Medulla oblongata (tissue), 1 donor: ENCODE data around the gene SMTN.
"Not testable (repeated sequence)": the region's sequence is repeated elsewhere in the genome, so short reads cannot be mapped to it uniquely, and the experiment has no call there.

Experiments used
- DNase-seq: peaks from one replicate; pipeline ENCODE4 v3.0.0-alpha.2; 2015; ENCODE audit errors: extremely low spot score

Gene SMTN

GRCh38 chr22:31080848-31081649 lies at the start of gene SMTN:
Gene SMTN, plus strand, starts transcription at chr22:31081318. Its CDS starts 1,941 bp downstream, at chr22:31083259.
- DNase-seq, result peak; percentile 89

DNA sequence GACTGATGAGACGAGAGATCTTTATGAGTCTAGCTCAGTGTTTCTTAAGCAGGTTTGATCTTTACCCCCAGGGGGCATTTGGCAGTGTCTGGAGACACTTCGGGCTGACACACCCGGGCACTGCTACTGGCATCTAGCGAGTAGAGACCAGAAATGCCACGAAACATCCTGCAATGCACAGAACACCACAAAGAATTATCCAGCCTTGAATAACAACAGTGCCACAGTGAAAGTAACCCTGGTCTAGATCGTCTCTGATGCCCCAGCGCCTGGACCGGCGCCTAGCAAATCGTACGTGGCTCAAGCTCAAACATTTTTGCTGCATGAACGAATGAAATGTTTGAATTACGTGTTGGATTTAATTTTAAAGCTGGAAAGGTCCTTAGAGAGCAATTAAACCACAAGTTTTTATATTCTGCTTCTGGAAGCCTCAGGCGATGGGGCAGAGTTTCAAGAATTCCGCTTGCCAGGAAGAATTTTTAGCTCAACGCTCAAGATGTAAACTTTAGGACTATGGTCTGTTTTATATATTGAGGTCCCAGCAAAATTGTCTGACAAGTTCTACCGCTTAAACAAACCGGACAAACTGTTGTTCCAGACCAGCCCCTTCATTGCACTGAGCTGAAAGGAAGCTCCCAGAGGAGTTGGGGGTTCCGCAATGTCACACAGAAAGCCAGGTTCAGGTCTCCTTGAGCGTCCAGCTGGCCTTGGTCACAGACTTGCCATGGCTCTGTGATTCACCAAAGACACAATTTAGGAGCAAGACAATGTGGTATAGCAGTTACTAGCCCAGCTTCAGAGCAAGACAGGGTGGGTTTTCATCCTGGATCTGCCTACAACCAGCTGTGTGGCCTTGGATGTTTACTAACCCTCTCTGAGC lies 44.2 kb upstream of the SMTN start:
- no peak for DNase-seq

- DNase-seq, result no peak
Observed at GRCh38 chr22:31038686-31039085, 42.4 kb upstream of the SMTN start.

DNA sequence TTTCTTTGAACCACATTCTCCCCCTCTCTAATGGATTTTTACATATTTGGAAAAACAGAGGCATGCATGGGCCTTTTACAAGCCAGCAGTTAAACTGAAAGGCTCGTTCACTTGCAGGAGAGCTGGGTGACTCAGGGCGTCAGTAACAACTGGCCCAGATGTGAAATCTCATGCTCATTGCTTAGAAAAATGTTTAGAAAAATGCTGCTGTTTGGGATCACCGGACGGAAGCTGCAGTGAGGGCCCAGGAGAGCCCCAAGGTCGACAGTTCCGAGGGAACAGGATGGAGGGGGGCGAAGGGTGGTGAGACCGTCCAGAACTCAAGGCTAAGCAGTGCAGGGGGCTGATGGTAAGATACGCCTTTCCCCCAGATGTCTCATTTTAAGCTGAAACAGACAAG lies 41.7 kb upstream of the SMTN start:
- DNase-seq, result no peak

- no peak for DNase-seq
Observed at GRCh38 chr22:31040542-31041398, 40.3 kb upstream of the SMTN start.

DNA sequence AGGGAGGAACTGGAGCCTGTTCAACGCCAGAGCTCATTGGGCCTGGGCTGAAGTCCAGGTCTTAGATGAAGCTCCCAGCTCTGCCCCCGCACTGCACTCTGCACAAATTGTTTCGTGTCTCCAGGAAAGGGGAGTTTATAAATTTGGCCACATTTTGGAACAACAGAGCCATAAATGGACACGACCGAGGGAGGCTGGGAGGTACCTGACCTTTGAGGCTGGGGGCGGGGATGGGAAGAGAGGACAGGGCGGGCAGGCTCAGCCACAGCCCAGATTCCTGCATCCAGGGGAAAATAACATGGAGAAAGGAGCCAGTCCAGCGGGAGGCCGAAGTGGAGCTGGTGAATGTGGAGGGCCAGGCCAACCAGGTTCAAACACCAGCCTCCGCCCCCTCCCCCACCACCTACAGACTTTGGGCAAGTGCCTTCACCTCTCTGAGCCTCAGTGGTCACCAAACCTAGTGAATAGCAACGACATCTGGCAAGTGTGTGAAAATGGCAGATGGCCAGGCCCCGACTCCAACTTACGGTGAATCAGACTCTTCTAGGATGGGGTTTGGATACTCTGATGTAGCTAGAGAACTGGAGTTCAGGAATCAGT lies 36.8 kb upstream of the SMTN start:
- no peak for DNase-seq

GRCh38 chr22:31045900-31046538 lies 35.1 kb upstream of the SMTN start:
- DNase-seq, result no peak

GRCh38 chr22:31046539-31047226 lies 34.4 kb upstream of the SMTN start:
- no peak for DNase-seq

GRCh38 chr22:31048570-31048969 lies 32.5 kb upstream of the SMTN start:
- no peak for DNase-seq

DNA sequence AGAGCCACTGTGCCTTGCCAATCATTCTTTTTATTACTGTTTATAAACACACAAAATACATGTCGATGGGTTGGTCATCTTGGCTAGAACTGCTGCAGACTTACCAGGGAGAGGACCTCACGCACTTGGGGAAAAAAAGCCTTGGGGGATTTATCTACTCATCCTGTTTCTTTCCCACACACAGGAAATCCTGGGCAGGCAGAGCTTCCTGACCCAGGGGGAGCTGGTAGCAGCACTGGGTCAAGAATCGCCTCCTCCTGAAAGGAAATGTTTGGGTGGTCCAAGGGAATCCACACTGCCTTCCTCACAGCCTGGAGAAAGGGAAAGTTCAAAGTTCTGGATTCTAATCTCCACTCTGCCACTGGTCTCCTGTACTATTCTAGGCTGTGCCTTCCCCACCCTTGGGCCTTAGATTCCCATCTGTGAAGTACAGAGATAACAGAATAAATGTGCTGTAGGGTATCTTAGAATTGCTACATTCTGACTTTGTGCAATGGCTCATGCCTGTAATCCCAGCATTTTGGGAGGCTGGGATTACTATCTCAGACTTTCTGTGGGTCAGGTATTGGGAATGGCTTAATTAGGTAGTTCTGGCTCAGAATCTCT lies 31.2 kb upstream of the SMTN start:
- DNase-seq, result no peak

- DNase-seq, result no peak
Observed at GRCh38 chr22:31055117-31055634, 25.9 kb upstream of the SMTN start.

DNA sequence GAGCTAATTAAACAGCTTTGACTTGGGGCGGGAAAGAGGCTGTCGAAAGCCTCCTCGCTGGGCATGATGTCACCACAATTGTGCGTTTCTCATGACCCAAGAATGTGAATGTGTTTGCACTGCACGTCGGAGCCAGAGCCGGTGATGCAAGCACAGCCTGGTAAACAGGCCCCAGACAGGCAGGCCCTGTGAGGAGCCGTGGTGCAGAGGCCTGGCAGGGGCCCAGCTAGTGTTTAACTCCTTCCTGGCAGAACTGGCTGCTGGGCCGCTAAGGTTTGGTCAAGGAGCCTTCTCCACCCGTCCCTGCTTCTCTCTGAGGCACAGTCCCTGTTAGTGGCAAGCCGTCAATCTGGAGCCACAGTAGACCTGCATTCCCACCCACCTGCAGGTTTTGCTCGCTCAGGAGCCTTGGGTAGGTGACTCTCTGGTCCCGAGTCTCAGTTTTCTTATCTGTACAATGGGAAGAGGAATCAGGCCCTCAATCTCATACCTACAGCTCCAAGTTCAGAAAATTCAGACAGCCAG lies 25.4 kb upstream of the SMTN start:
- DNase-seq, result peak; percentile 58

DNA sequence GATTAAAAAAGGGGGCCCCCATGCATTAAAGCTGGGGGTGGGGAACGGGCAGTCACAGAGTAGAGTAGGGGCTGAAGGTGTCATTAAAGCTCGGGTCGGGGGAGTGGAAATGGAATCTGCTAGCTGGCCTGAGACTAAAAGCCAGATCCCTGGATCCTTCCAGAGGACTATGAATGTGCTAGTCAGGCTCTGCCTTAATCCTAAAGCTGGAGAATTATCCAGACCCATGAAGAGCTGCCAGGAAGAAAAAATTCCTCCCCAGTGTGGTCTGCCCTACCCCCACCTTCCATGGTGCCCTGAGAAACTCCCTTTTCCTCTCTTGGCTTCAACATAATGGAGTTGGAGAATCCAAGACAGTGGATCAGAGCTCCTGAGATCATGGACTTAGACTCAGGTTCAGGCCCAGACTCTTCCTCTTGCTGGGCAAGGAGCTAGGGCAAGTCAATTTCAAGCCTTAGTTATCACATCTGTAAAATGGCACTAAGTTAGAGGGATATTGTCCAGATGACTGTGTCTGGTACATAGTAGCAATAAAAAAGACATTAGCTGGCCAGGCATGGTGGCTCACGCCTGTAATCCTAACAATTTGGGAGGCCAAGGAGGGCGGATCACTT lies 24.0 kb upstream of the SMTN start:
- no peak for DNase-seq

DNA sequence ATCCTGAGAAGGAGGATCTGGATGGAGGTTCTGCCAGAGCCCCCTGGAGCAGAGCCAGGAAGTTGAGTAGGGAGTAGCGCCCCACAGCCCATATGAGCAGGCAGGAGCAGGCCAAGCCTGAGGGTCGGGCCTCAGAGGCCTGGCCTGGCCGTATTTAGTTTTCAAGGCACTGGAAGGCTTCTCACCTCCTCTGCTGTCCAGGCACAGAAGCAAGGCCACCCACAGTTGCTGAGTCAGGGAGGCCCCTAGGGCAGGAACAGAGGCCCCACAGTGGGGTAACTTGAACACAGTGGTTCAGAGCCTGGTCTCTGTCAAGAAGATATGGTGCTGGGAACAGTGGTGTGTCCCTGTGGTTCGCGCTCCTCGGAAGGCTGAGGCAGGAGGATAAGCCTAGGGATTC lies 21.5 kb upstream of the SMTN start:
- not testable (repeated sequence) for DNase-seq

DNA sequence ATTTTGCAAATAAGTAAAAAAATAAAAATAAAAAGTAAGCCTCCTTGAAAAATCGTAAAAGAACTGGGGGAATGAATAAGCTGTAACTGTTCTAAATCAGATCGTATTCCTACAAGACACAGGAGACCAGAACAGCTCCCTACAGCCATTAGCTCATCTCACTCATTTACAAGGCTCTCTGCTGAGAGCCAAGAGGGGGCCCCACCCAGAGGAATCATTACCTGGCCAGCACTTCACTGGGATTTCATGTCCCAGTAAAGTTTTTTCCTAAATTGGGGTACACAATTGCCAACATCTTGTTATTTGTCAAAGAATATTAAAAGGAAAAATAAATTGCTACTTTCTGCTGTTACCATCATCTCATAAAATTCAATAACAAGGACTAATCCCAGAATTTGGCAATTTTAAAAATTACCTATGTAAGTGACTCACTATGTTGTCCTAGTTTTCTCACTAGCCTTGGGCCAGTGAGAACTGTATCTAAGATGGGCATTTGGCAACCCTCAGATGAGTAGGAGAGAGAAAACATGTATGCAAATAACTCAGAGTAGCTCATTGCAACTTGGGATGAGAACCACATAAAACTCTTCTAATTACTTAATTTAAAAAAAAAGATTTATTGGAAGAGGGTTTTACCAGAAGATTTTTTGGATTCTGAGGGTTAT lies 18.4 kb upstream of the SMTN start:
- no peak for DNase-seq

- DNase-seq, result no peak
Observed at GRCh38 chr22:31064369-31064768, 16.7 kb upstream of the SMTN start.

DNA sequence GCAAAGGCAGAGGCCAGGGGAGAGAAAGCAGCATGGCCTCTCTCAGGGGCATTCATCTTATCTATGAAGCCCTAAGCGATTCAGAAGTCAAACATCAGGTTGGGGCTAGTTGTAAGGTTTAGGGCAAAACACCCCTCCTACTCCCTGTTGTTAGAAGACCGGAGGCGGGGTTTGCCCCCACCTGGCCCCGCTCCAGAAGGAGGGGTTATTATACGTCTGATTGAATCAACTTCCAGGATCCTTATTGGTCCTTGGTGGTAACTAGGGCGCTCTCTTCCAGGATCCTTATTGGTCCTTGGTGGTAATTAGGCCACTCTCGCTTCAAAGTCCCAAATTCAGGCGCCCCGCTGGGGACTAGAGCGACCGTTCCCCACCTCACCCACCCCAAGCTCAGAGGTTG lies 12.1 kb upstream of the SMTN start:
- no peak for DNase-seq

DNA sequence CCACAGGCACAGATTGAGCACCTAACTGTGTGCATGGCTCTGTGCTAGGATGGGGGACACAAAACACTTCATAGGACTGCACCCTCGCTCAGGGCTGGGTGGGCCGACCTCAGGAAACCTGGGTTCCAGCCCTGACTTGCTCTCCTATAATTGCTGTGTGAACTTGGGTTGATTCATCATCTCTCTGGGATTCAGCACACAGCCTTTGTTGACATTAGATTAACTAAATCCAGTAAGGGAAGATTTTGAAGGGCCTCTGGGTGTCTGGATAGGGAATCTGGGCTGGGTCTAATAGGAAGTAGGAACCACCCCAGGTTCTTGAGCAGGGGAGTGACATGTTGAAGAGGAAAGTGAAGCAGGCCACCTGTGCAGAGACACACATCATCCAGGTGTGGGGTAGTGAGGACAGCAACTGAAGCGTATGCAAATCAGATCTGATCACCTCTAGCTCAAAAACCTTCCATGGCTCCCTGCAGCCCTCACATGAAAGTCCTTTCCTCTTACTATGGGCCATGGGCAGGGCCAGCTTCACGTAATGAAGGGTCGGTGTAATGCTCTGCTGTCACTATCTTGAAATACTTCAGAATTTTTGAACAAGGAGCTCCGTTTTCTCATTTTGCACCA lies 11.3 kb upstream of the SMTN start:
- not testable (repeated sequence) for DNase-seq
